Measurements from ENCODE around the gene COL4A1.

Gene COL4A1

GRCh38 chr13:110129076-110129475 lies 177.9 kb downstream of the COL4A1 start:
- Histone ChIP-seq H3K14ac (ENCODE audit: low read length) (no peak overlapping the region), H3K4me1 (ENCODE audit: control insufficient read depth in 2 of 2, insufficient read depth in 1 of 2, low read depth in 1 of 2, low read length in 2 of 2) (peaks cover 38 to 42% of the 10 kb centered on the region in 2 donors), H2BK5ac (ENCODE audit: low read length) (peak overlapping the region; percentile 40), H2AFZ (ENCODE audit: low read length) (no peak overlapping the region), H3K9me3 (replicated peaks in 1 of 2; ENCODE audit: control insufficient read depth in 2 of 2, insufficient read depth in 1 of 2, low read depth in 1 of 2, low read length in 2 of 2) (peaks cover 0 to 14% of the 10 kb centered on the region in 2 donors), H3K4ac (ENCODE audit: low read length) (no peak overlapping the region), H2BK12ac (ENCODE audit: low read length) (peak overlapping the region; percentile 52), H3K79me1 (ENCODE audit: low read depth, low read length) (no peaks in the 10 kb centered on the region), H2BK15ac (ENCODE audit: low read length) (no peak overlapping the region), H3K36me3 (replicated peaks in 1 of 2; ENCODE audit: control insufficient read depth in 2 of 2, insufficient read depth in 2 of 2, low read length in 2 of 2) (no peaks in the 10 kb centered on the region), H3K4me3 (ENCODE audit: low read length in 2 of 2) (no peak overlapping the region), H2AK5ac (ENCODE audit: low read depth, low read length) (peak overlapping the region; percentile 92), H3K27ac (replicated peaks; ENCODE audit: low read length) (no peak overlapping the region), H3K18ac (ENCODE audit: low read length) (peak overlapping the region; percentile 91), H3K4me2 (ENCODE audit: insufficient read depth, low read length, poor library complexity, severe bottlenecking) (no peak overlapping the region), H4K91ac (ENCODE audit: low read depth, low read length, poor library complexity) (no peak overlapping the region), H4K8ac (ENCODE audit: low read depth, low read length) (no peak overlapping the region), H3K27me3 (ENCODE audit: control insufficient read depth in 3 of 3, insufficient read depth in 3 of 3, low read depth in 1 of 3, low read length in 3 of 3) (no peaks in the 10 kb centered on the region), H3K23ac (ENCODE audit: low read depth, low read length, poor library complexity) (no peak overlapping the region), H2BK120ac (ENCODE audit: low read depth, low read length) (no peak overlapping the region), H3K9ac (ENCODE audit: low read depth, low read length, poor library complexity) (no peak overlapping the region)
- DNase-seq (ENCODE audit: low spot score): no peak
- no CpG with 5 or more reads among the region's 17 CpGs for WGBS, 2 donors (ENCODE audit: extremely low coverage in 2 of 2, insufficient read length in 2 of 2, insufficient replicate concordance in 1 of 2)

DNA sequence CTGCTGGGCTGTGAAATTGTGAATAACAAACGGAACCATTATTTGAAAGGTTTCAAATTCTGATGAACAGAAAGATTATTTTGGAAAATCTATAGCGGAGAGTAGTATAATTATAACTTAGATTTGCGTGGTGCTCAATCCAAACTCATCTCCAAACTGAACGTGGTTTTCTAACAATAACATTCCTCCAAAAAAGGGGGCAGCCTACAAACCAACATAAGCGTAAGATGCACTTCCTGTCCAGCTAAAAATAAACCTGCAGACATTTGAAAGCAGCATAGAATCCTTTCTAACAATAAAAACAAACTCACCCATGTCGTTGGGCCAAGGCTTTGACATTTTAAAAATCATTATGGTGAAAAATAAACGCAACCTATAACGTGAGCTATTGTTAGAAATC lies 178.4 kb downstream of the COL4A1 start:
- Histone ChIP-seq H3K18ac (ENCODE audit: low read length) (no peak overlapping the region), H3K4me1 (ENCODE audit: control insufficient read depth in 2 of 2, insufficient read depth in 1 of 2, low read depth in 1 of 2, low read length in 2 of 2) (peaks cover 33 to 41% of the 10 kb centered on the region in 2 donors)

GRCh38 chr13:110127986-110128511 lies 178.9 kb downstream of the COL4A1 start:
- no CpG with 5 or more reads among the region's 6 CpGs for WGBS, 2 donors (ENCODE audit: extremely low coverage in 2 of 2, insufficient read length in 2 of 2, insufficient replicate concordance in 1 of 2)
- H3K9me3 ChIP-seq (replicated peaks in 1 of 2; ENCODE audit: control insufficient read depth in 2 of 2, insufficient read depth in 1 of 2, low read depth in 1 of 2, low read length in 2 of 2): peaks cover 0 to 14% of the 10 kb centered on the region in 2 donors

More for the DNA sequence above, 178.4 kb downstream of the COL4A1 start:
- H3K23ac ChIP-seq (ENCODE audit: low read depth, low read length, poor library complexity): no peak overlapping the region
- no peaks in the 10 kb centered on the region for H3K79me1 ChIP-seq (ENCODE audit: low read depth, low read length)
- H3K9ac ChIP-seq (ENCODE audit: low read depth, low read length, poor library complexity): no peak overlapping the region
- H2BK15ac ChIP-seq (ENCODE audit: low read length): no peak overlapping the region
- H3K27ac ChIP-seq (replicated peaks; ENCODE audit: low read length): no peak overlapping the region
- no peak overlapping the region for H2BK5ac ChIP-seq (ENCODE audit: low read length)
- H3K4ac ChIP-seq (ENCODE audit: low read length): no peak overlapping the region
- no peak overlapping the region for H3K4me3 ChIP-seq (ENCODE audit: low read length in 2 of 2)
- H3K9me3 ChIP-seq (replicated peaks in 1 of 2; ENCODE audit: control insufficient read depth in 2 of 2, insufficient read depth in 1 of 2, low read depth in 1 of 2, low read length in 2 of 2): peaks cover 0 to 14% of the 10 kb centered on the region in 2 donors
- no peak overlapping the region for H2BK12ac ChIP-seq (ENCODE audit: low read length)
- no peak overlapping the region for H3K14ac ChIP-seq (ENCODE audit: low read length)
- no peak overlapping the region for H3K4me2 ChIP-seq (ENCODE audit: insufficient read depth, low read length, poor library complexity, severe bottlenecking)
- no peak overlapping the region for H4K8ac ChIP-seq (ENCODE audit: low read depth, low read length)
- no peak overlapping the region for H2AFZ ChIP-seq (ENCODE audit: low read length)
- no peak overlapping the region for H2AK5ac ChIP-seq (ENCODE audit: low read depth, low read length)
- no peak for DNase-seq (ENCODE audit: low spot score)
- WGBS, 2 donors (ENCODE audit: extremely low coverage in 2 of 2, insufficient read length in 2 of 2, insufficient replicate concordance in 1 of 2): no CpG with 5 or more reads among the region's 8 CpGs
- no peaks in the 10 kb centered on the region for H3K36me3 ChIP-seq (replicated peaks in 1 of 2; ENCODE audit: control insufficient read depth in 2 of 2, insufficient read depth in 2 of 2, low read length in 2 of 2)
- H3K27me3 ChIP-seq (ENCODE audit: control insufficient read depth in 3 of 3, insufficient read depth in 3 of 3, low read depth in 1 of 3, low read length in 3 of 3): no peaks in the 10 kb centered on the region
- no peak overlapping the region for H4K91ac ChIP-seq (ENCODE audit: low read depth, low read length, poor library complexity)
- no peak overlapping the region for H2BK120ac ChIP-seq (ENCODE audit: low read depth, low read length)

GRCh38 chr13:110126391-110126961 lies 180.5 kb downstream of the COL4A1 start:
- H2BK12ac ChIP-seq (ENCODE audit: low read length): no peak overlapping the region
- H4K91ac ChIP-seq (ENCODE audit: low read depth, low read length, poor library complexity): no peak overlapping the region
- WGBS, 2 donors (ENCODE audit: extremely low coverage in 2 of 2, insufficient read length in 2 of 2, insufficient replicate concordance in 1 of 2): no CpG with 5 or more reads among the region's 12 CpGs
- H3K9ac ChIP-seq (ENCODE audit: low read depth, low read length, poor library complexity): no peak overlapping the region
- H3K14ac ChIP-seq (ENCODE audit: low read length): no peak overlapping the region
- no peak overlapping the region for H3K23ac ChIP-seq (ENCODE audit: low read depth, low read length, poor library complexity)
- H2AK5ac ChIP-seq (ENCODE audit: low read depth, low read length): no peak overlapping the region
- no peak overlapping the region for H3K4me2 ChIP-seq (ENCODE audit: insufficient read depth, low read length, poor library complexity, severe bottlenecking)
- H2BK15ac ChIP-seq (ENCODE audit: low read length): no peak overlapping the region
- H3K79me1 ChIP-seq (ENCODE audit: low read depth, low read length): no peaks in the 10 kb centered on the region
- H3K27me3 ChIP-seq (ENCODE audit: control insufficient read depth in 3 of 3, insufficient read depth in 3 of 3, low read depth in 1 of 3, low read length in 3 of 3): no peaks in the 10 kb centered on the region
- no peak overlapping the region for H3K4ac ChIP-seq (ENCODE audit: low read length)
- H4K8ac ChIP-seq (ENCODE audit: low read depth, low read length): no peak overlapping the region
- peak; percentile 84 for DNase-seq (ENCODE audit: low spot score)
- no peak overlapping the region for H2BK5ac ChIP-seq (ENCODE audit: low read length)
- H3K18ac ChIP-seq (ENCODE audit: low read length): peak overlapping the region; percentile 57
- peaks cover 23 to 39% of the 10 kb centered on the region in 2 donors for H3K4me1 ChIP-seq (ENCODE audit: control insufficient read depth in 2 of 2, insufficient read depth in 1 of 2, low read depth in 1 of 2, low read length in 2 of 2)
- no peak overlapping the region for H2BK120ac ChIP-seq (ENCODE audit: low read depth, low read length)
- H3K27ac ChIP-seq (replicated peaks; ENCODE audit: low read length): peak overlapping the region; percentile 95
- H2AFZ ChIP-seq (ENCODE audit: low read length): peak overlapping the region; percentile 89
- H3K9me3 ChIP-seq (replicated peaks in 1 of 2; ENCODE audit: control insufficient read depth in 2 of 2, insufficient read depth in 1 of 2, low read depth in 1 of 2, low read length in 2 of 2): peaks cover 0 to 14% of the 10 kb centered on the region in 2 donors
- H3K36me3 ChIP-seq (replicated peaks in 1 of 2; ENCODE audit: control insufficient read depth in 2 of 2, insufficient read depth in 2 of 2, low read length in 2 of 2): no peaks in the 10 kb centered on the region
- peak overlapping the region in 1 of 2 donors; percentile 24 for H3K4me3 ChIP-seq (ENCODE audit: low read length in 2 of 2)

More at GRCh38 chr13:110127986-110128511, 178.9 kb downstream of the COL4A1 start:
- Histone ChIP-seq H2AK5ac (ENCODE audit: low read depth, low read length) (no peak overlapping the region), H2BK15ac (ENCODE audit: low read length) (no peak overlapping the region), H3K4ac (ENCODE audit: low read length) (no peak overlapping the region), H3K14ac (ENCODE audit: low read length) (no peak overlapping the region), H3K4me3 (ENCODE audit: low read length in 2 of 2) (no peak overlapping the region), H2BK12ac (ENCODE audit: low read length) (no peak overlapping the region), H2AFZ (ENCODE audit: low read length) (no peak overlapping the region), H3K23ac (ENCODE audit: low read depth, low read length, poor library complexity) (no peak overlapping the region), H3K27ac (replicated peaks; ENCODE audit: low read length) (peak overlapping the region; percentile 95), H2BK5ac (ENCODE audit: low read length) (no peak overlapping the region), H3K18ac (ENCODE audit: low read length) (peak overlapping the region; percentile 68), H3K27me3 (ENCODE audit: control insufficient read depth in 3 of 3, insufficient read depth in 3 of 3, low read depth in 1 of 3, low read length in 3 of 3) (no peaks in the 10 kb centered on the region), H3K4me2 (ENCODE audit: insufficient read depth, low read length, poor library complexity, severe bottlenecking) (no peak overlapping the region), H3K9ac (ENCODE audit: low read depth, low read length, poor library complexity) (no peak overlapping the region), H3K79me1 (ENCODE audit: low read depth, low read length) (no peaks in the 10 kb centered on the region), H4K91ac (ENCODE audit: low read depth, low read length, poor library complexity) (no peak overlapping the region), H4K8ac (ENCODE audit: low read depth, low read length) (no peak overlapping the region), H3K4me1 (ENCODE audit: control insufficient read depth in 2 of 2, insufficient read depth in 1 of 2, low read depth in 1 of 2, low read length in 2 of 2) (peaks cover 36 to 45% of the 10 kb centered on the region in 2 donors), H3K36me3 (replicated peaks in 1 of 2; ENCODE audit: control insufficient read depth in 2 of 2, insufficient read depth in 2 of 2, low read length in 2 of 2) (no peaks in the 10 kb centered on the region), H2BK120ac (ENCODE audit: low read depth, low read length) (peak overlapping the region; percentile 97)
- DNase-seq (ENCODE audit: low spot score): no peak

All from neuronal stem cell (in vitro differentiated cells).